IMR-90 (cell line): Measurements from ENCODE around the gene UTP14A. TPM values are rescaled to one million over a fixed set of nuclear protein-coding genes. Genes with fewer than 3 reads are reported as not detected.

Source experiments
- ATAC-seq: fragments of 200-7000 bp; cut with Tn5 transposase; 2 replicates; pipeline ENCODE4 v1.9.1; 2020; ENCODE audit warnings: low read depth, mild to moderate bottlenecking, moderate library complexity
- BruUV-seq: library from RNA; stranded (reverse); fragments of 400-500 nt; replicated peaks from 2 replicates; lab custom pipeline; 2021; lab: Mats Ljungman, UMichigan
- CTCF ChIA-PET: fragments of 300-600 bp; formaldehyde crosslinking; extraction: SDS; loops from one replicate; lab custom pipeline; 2021; ENCODE audit warnings: antibody characterized with exemption; lab: Yijun Ruan, JAX
- POLR2A ChIA-PET: fragments of 300-600 bp; sonication (Branson Sonifier 250); formaldehyde crosslinking; loops from one replicate; lab custom pipeline; 2022; ENCODE audit warnings: antibody characterized with exemption; ENCODE audit not compliant: unreplicated experiment; lab: Charles Lee
- DNase-seq: peaks from one replicate; pipeline ENCODE4 v3.0.0; 2013
- H2AFZ ChIP-seq: replicated peaks from 2 replicates; pipeline ENCODE3; 2013; ENCODE audit warnings: low read length, mild to moderate bottlenecking; ENCODE audit not compliant: poor library complexity
- H2AK5ac ChIP-seq: 2 replicates; pipeline ENCODE4 v1.6.1; 2013; ENCODE audit warnings: low read depth, low read length, inconsistent platforms
- H2AK9ac ChIP-seq: replicated peaks from 2 replicates; pipeline ENCODE3; 2013; ENCODE audit warnings: mild to moderate bottlenecking, low read depth, low read length, moderate library complexity; ENCODE audit not compliant: poor library complexity
- H2BK120ac ChIP-seq: 2 replicates; pipeline ENCODE4 v1.6.1; 2013; ENCODE audit warnings: low read depth, low read length, inconsistent platforms
- H2BK15ac ChIP-seq: 3 replicates; pipeline ENCODE4 v1.6.1; 2013; ENCODE audit warnings: low read depth, low read length, inconsistent platforms
- H2BK20ac ChIP-seq: 2 replicates; pipeline ENCODE4 v1.6.1; 2013; ENCODE audit warnings: low read depth, mild to moderate bottlenecking, inconsistent platforms, low read length, moderate library complexity
- H2BK5ac ChIP-seq: 2 replicates; pipeline ENCODE4 v1.6.1; 2013; ENCODE audit warnings: mild to moderate bottlenecking, low read depth, low read length, inconsistent platforms; ENCODE audit not compliant: poor library complexity, severe bottlenecking
- H3K14ac ChIP-seq: replicated peaks from 2 replicates; pipeline ENCODE4 v1.6.1; 2013; ENCODE audit warnings: low read depth, low read length, inconsistent platforms
- H3K18ac ChIP-seq: 2 replicates; pipeline ENCODE4 v1.6.1; 2013; ENCODE audit warnings: low read depth, low read length, control low read depth
- H3K23ac ChIP-seq: 2 replicates; pipeline ENCODE4 v1.6.1; 2013; ENCODE audit warnings: low read depth, low read length, inconsistent platforms
- H3K27ac ChIP-seq: 2 replicates; pipeline ENCODE4 v1.5.1; 2013; ENCODE audit warnings: mild to moderate bottlenecking, control low read depth, low read length; ENCODE audit not compliant: insufficient read depth
- H3K27me3 ChIP-seq: 2 replicates; pipeline ENCODE4 v1.6.1; 2013; ENCODE audit warnings: low read length; ENCODE audit not compliant: control insufficient read depth, insufficient read depth
- H3K36me3 ChIP-seq: 2 replicates; pipeline ENCODE4 v1.6.1; 2013; ENCODE audit warnings: low read length, mixed read lengths; ENCODE audit not compliant: control insufficient read depth, insufficient read depth
- H3K4ac ChIP-seq: 2 replicates; pipeline ENCODE4 v1.6.1; 2013; ENCODE audit warnings: low read depth, low read length, inconsistent platforms
- H3K4me1 ChIP-seq: 2 replicates; pipeline ENCODE4 v1.6.1; 2013; ENCODE audit warnings: low read length, mixed read lengths; ENCODE audit not compliant: control insufficient read depth, insufficient read depth
- H3K4me2 ChIP-seq: 2 replicates; pipeline ENCODE4 v1.6.1; 2013; ENCODE audit warnings: low read depth, mild to moderate bottlenecking, control low read depth, low read length, moderate library complexity
- H3K4me3 ChIP-seq: 2 replicates; pipeline ENCODE4 v1.5.1; 2013; ENCODE audit warnings: low read depth, mild to moderate bottlenecking, control low read depth, low read length, moderate library complexity; ENCODE audit not compliant: insufficient read depth
- H3K56ac ChIP-seq: 2 replicates; pipeline ENCODE4 v1.6.1; 2013; ENCODE audit warnings: low read length, inconsistent platforms; ENCODE audit not compliant: insufficient read depth; ENCODE audit errors: extremely low read depth
- H3K79me1 ChIP-seq, 2 experiments: 2 replicates each; pipeline ENCODE4 v1.6.1; 2013; ENCODE audit warnings: low read length in 2 of 2, inconsistent platforms in 1 of 2, low read depth in 1 of 2
- H3K9ac ChIP-seq: 2 replicates; pipeline ENCODE4 v1.6.1; 2013; ENCODE audit warnings: low read depth, low read length, control low read depth
- H3K9me1 ChIP-seq: 2 replicates; pipeline ENCODE4 v1.6.1; 2013; ENCODE audit warnings: low read length, inconsistent platforms; ENCODE audit not compliant: insufficient read depth
- H3K9me3 ChIP-seq: 2 replicates; pipeline ENCODE4 v1.6.1; 2013; ENCODE audit warnings: low read length; ENCODE audit not compliant: control insufficient read depth, insufficient read depth
- H4K20me1 ChIP-seq: 2 replicates; pipeline ENCODE4 v1.6.1; 2013; ENCODE audit warnings: low read length, inconsistent platforms; ENCODE audit not compliant: insufficient read depth
- H4K5ac ChIP-seq: 2 replicates; pipeline ENCODE4 v1.6.1; 2013; ENCODE audit warnings: mild to moderate bottlenecking, low read depth, low read length, control low read depth
- H4K8ac ChIP-seq, 2 experiments: 2 replicates each; pipeline ENCODE4 v1.6.1; 2013; ENCODE audit warnings: low read depth in 2 of 2, low read length in 2 of 2, control low read depth in 1 of 2, inconsistent platforms in 1 of 2
- H4K91ac ChIP-seq: 2 replicates; pipeline ENCODE4 v1.6.1; 2013; ENCODE audit warnings: low read depth, low read length, inconsistent platforms; ENCODE audit not compliant: insufficient read depth
- BHLHE40 ChIP-seq: fragments of 150-350 bp; IDR thresholded peaks from 2 replicates; pipeline ENCODE4 v1.6.1; 2016; ENCODE audit warnings: mild to moderate bottlenecking, low read depth, low read length
- CEBPB ChIP-seq: IDR thresholded peaks from 2 replicates; pipeline ENCODE4 v1.6.1; 2012; ENCODE audit warnings: low read depth, low read length, improper control_type of control experiment
- CHD1 ChIP-seq: IDR thresholded peaks from 2 replicates; pipeline ENCODE4 v1.6.1; 2012; ENCODE audit warnings: low read depth, low read length, improper control_type of control experiment
- MAFK ChIP-seq: IDR thresholded peaks from 2 replicates; pipeline ENCODE4 v1.6.1; 2012; ENCODE audit warnings: low read depth, low read length, improper control_type of control experiment
- MAZ ChIP-seq: IDR thresholded peaks from 2 replicates; pipeline ENCODE4 v1.6.1; 2012; ENCODE audit warnings: low read depth, mild to moderate bottlenecking, low read length, improper control_type of control experiment, moderate library complexity, borderline replicate concordance
- MXI1 ChIP-seq: IDR thresholded peaks from 2 replicates; pipeline ENCODE4 v1.6.1; 2012; ENCODE audit warnings: low read depth, mild to moderate bottlenecking, low read length, moderate library complexity, borderline replicate concordance
- NFE2L2 ChIP-seq: fragments of 150-350 bp; IDR thresholded peaks from 2 replicates; pipeline ENCODE4 v1.6.1; 2016; ENCODE audit warnings: low read depth, mild to moderate bottlenecking, low read length
- POLR2A ChIP-seq: IDR thresholded peaks from 2 replicates; pipeline ENCODE4 v1.6.1; 2012; ENCODE audit warnings: mild to moderate bottlenecking, low read depth, low read length
- RAD21 ChIP-seq: IDR thresholded peaks from 2 replicates; pipeline ENCODE4 v1.6.1; 2012; ENCODE audit warnings: low read length, improper control_type of control experiment
- RCOR1 ChIP-seq: IDR thresholded peaks from 2 replicates; pipeline ENCODE4 v1.6.1; 2012; ENCODE audit warnings: mild to moderate bottlenecking, low read length, improper control_type of control experiment; ENCODE audit not compliant: insufficient replicate concordance
- RFX5 ChIP-seq: IDR thresholded peaks from 2 replicates; pipeline ENCODE4 v1.8.0; 2012; ENCODE audit warnings: low read depth, mild to moderate bottlenecking, low read length, moderate library complexity
- SMC3 ChIP-seq: fragments of 150-350 bp; IDR thresholded peaks from 2 replicates; pipeline ENCODE4 v1.6.1; 2016; ENCODE audit warnings: low read depth, mild to moderate bottlenecking, antibody characterized with exemption, low read length, moderate library complexity
- WGBS, 2 experiments: methylation state at CpG; one replicate each; pipeline versions ENCODE4 v1.1.5 to v1.1.7; 2013; ENCODE audit warnings: missing lambda C conversion rate in 2 of 2; ENCODE audit not compliant: insufficient read length in 1 of 2; ENCODE audit errors: extremely low coverage in 2 of 2; 5-methylcytosine and 5-hydroxymethylcytosine counted together
- dilution Hi-C: fragments of 300-500 bp; cut with HindIII; formaldehyde crosslinking; loops from one replicate; pipeline ENCODE4 v1.14.3; 2018; ENCODE audit warnings: low sequenced_read_pairs; ENCODE audit not compliant: unreplicated experiment
- in situ Hi-C: fragments of 300-500 bp; cut with MboI; formaldehyde crosslinking; loops from 3 replicates; pipeline ENCODE4 v1.14.3; 2019; ENCODE audit warnings: low sequenced_read_pairs, inconsistent platforms, mixed read lengths
- intact Hi-C: fragments of 100-400 bp; cut with micrococcal nuclease; formaldehyde crosslinking; loops from 2 replicates; pipeline ENCODE4 v1.10.0; 2022
- polyA plus RNA-seq, 3 experiments: library from polyadenylated mRNA; depleted of rRNA; stranded (reverse); fragments of >200 nt; gene quantifications; 2 replicates each; pipeline ENCODE4 v1.2.3, GENCODE V29; 2012; ENCODE audit warnings: low replicate concordance in 1 of 3
- total RNA-seq: library from RNA; depleted of rRNA; stranded (reverse); fragments of >200 nt; gene quantifications from 2 replicates; pipeline ENCODE4 v1.2.3, GENCODE V29; 2012
- TF ChIP-seq, protein P1 (sequence below): fragments of 150-350 bp; IDR thresholded peaks from 2 replicates; pipeline ENCODE4 v1.6.1; 2016; ENCODE audit warnings: low read depth, mild to moderate bottlenecking, low read length, moderate library complexity, borderline replicate concordance
- TF ChIP-seq, protein P2 (sequence below): conservative IDR thresholded peaks from 2 replicates; pipeline ENCODE4 v1.5.1; 2012; ENCODE audit warnings: mild to moderate bottlenecking, low read depth, low read length, improper control_type of control experiment
- TF ChIP-seq, protein P3 (sequence below): fragments of 150-350 bp; IDR thresholded peaks from 2 replicates; pipeline ENCODE4 v1.6.1; 2017; ENCODE audit warnings: mild to moderate bottlenecking, antibody characterized with exemption, low read length, low read depth

The UTP14A gene
- total and polyA plus RNA-seq, 2 of the 4 experiments (the other 2 are of a cell fraction) = 13.8 to 15.2 TPM

DNA sequence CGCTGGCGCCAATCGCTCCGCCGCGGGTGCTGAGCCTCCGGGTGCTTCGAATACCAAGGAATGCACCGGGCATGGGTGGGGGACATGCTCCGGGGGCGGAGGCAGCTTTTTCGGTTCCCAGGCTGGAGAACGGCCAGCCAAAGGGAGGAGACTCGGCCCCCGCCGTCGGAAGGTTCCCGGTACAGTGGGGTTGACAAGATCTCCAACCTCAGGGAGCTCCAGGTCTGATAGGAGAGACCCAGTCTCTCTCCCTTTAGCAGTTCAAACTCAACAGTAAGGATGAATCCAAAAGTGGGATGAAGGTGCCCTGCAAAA lies 47.3 kb downstream of the UTP14A start:
- Histone ChIP-seq H2BK20ac (no peak overlapping the region), H4K8ac (no peak overlapping the region), H2AK9ac (no peak overlapping the region), H2BK5ac (no peak overlapping the region), H4K5ac (no peak overlapping the region), H2AK5ac (no peak overlapping the region), H3K4me1 (no peaks in the 10 kb centered on the region), H3K27ac (no peak overlapping the region), H3K9me3 (no peaks in the 10 kb centered on the region), H3K27me3 (peaks cover 9% of the 10 kb centered on the region), H3K79me1 (no peaks in the 10 kb centered on the region), H3K18ac (no peak overlapping the region), H3K14ac (no peak overlapping the region), H2BK15ac (no peak overlapping the region), H3K4me3 (no peak overlapping the region), H3K9me1 (no peaks in the 10 kb centered on the region), H3K9ac (no peak overlapping the region), H3K23ac (no peak overlapping the region), H3K4me2 (no peak overlapping the region), H3K4ac (no peak overlapping the region), H4K91ac (no peak overlapping the region), H3K36me3 (no peaks in the 10 kb centered on the region), H4K20me1 (no peaks in the 10 kb centered on the region), H3K56ac (no peak overlapping the region), H2AFZ (no peak overlapping the region), H2BK120ac (no peak overlapping the region)
- TF ChIP-seq BHLHE40 (no peak), MAFK (no peak), SMC3 (no peak), POLR2A (no peak), RFX5 (no peak), MXI1 (no peak), RAD21 (no peak), RCOR1 (no peak), CEBPB (no peak), CHD1 (no peak), MAZ (no peak), NFE2L2 (no peak)
- TF ChIP-seq, protein P1, sequence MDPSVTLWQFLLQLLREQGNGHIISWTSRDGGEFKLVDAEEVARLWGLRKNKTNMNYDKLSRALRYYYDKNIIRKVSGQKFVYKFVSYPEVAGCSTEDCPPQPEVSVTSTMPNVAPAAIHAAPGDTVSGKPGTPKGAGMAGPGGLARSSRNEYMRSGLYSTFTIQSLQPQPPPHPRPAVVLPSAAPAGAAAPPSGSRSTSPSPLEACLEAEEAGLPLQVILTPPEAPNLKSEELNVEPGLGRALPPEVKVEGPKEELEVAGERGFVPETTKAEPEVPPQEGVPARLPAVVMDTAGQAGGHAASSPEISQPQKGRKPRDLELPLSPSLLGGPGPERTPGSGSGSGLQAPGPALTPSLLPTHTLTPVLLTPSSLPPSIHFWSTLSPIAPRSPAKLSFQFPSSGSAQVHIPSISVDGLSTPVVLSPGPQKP = no peak
- TF ChIP-seq, protein P2, sequence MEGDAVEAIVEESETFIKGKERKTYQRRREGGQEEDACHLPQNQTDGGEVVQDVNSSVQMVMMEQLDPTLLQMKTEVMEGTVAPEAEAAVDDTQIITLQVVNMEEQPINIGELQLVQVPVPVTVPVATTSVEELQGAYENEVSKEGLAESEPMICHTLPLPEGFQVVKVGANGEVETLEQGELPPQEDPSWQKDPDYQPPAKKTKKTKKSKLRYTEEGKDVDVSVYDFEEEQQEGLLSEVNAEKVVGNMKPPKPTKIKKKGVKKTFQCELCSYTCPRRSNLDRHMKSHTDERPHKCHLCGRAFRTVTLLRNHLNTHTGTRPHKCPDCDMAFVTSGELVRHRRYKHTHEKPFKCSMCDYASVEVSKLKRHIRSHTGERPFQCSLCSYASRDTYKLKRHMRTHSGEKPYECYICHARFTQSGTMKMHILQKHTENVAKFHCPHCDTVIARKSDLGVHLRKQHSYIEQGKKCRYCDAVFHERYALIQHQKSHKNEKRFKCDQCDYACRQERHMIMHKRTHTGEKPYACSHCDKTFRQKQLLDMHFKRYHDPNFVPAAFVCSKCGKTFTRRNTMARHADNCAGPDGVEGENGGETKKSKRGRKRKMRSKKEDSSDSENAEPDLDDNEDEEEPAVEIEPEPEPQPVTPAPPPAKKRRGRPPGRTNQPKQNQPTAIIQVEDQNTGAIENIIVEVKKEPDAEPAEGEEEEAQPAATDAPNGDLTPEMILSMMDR = no peak
- TF ChIP-seq, protein P3, sequence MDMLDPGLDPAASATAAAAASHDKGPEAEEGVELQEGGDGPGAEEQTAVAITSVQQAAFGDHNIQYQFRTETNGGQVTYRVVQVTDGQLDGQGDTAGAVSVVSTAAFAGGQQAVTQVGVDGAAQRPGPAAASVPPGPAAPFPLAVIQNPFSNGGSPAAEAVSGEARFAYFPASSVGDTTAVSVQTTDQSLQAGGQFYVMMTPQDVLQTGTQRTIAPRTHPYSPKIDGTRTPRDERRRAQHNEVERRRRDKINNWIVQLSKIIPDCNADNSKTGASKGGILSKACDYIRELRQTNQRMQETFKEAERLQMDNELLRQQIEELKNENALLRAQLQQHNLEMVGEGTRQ = no peak
- intact Hi-C loops (no loop called here), in situ Hi-C loops (no loop called here), dilution Hi-C loops (no loop called here)
- WGBS, 2 experiments = no CpG with 5 or more reads among the region's 18 CpGs
- CTCF ChIA-PET = no interaction called here
- POLR2A ChIA-PET = no interaction called here
- DNase-seq (no peak), ATAC-seq (no peak)
- BruUV-seq = no TSS peak
